GM21619 (cell line): ENCODE results near the gene MUC5AC.
"Not testable (repeated sequence)": the region's sequence is repeated elsewhere in the genome, so short reads cannot be mapped to it uniquely, and the experiment has no call there.

Experiments used
- ATAC-seq: cut with Tn5 transposase; IDR thresholded peaks from one replicate; pipeline ENCODE4 v1.9.1; 2021; ENCODE audit not compliant: unreplicated experiment

MUC5AC gene

DNA sequence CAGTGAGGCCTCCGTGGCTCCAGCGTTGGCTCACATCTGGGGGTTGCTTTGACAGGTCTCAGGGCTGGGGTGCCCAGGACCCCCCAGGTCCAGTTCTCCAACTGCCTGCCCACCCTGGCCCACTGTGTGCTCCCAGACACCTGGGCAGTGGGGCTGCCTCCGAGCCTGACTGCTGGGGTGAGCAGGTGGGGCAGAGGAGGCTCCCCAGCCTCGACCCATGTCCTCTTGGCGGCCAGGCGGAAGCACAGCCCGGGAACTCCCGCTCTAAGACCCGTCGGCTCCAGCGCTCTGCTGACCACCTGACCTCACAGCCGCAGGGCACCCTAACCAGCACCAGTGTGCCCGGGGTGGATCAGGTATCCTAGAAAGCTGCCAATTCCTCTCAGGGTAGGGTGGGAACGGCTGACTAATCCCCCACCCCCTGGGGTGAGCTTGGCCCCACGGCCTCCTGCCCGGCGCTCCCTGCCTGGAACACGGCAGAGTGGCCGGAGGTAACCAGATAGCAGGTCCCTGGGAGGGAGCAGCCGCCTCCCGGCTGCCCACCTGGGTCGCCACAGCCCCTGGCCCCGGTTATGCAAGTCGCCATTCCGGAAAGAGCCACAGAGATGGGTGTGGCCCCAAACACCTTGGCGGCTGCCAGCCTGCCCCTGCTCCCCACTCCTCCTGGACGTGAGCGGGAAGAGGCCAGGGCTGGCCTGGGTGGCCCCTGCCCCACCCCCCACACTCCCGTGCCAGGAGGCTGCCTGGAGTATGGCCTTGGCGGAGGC, 45.9 kb downstream of the MUC5AC start:
- no peak for ATAC-seq

DNA sequence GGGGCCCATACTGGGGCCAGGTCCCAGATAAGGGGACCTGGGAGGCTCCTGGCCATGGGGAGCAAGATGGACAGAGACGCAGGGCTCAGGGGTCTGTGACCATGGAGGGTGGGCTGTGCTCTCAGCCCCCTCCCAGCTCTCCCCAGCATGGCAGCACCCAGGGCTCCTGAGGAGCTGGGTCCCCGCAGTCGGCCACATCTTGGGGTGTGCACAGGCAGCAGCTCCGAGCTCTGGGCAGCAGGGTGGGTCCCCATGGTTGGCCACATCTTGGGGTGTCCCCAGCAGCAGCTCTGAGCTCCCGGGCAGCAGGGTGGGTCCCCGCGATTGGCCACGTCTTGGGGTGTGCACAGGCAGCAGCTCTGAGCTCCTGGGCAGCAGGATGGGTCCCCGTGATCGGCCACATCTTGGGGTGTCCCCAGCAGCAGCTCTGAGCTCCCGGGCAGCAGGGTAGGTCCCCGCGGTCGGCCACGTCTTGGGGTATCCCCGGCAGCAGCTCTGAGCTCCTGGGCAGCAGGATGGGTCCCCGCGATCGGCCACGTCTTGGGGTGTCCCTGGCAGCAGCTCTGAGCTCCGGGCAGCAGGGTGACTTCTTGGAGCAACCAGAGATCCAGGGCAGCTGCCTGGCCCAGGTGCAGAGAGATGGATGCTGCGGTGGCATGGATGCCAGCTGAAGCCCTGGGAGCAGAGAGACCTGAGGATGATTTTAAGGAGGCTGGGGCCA, 46.8 kb downstream of the MUC5AC start:
- ATAC-seq, result no peak

DNA sequence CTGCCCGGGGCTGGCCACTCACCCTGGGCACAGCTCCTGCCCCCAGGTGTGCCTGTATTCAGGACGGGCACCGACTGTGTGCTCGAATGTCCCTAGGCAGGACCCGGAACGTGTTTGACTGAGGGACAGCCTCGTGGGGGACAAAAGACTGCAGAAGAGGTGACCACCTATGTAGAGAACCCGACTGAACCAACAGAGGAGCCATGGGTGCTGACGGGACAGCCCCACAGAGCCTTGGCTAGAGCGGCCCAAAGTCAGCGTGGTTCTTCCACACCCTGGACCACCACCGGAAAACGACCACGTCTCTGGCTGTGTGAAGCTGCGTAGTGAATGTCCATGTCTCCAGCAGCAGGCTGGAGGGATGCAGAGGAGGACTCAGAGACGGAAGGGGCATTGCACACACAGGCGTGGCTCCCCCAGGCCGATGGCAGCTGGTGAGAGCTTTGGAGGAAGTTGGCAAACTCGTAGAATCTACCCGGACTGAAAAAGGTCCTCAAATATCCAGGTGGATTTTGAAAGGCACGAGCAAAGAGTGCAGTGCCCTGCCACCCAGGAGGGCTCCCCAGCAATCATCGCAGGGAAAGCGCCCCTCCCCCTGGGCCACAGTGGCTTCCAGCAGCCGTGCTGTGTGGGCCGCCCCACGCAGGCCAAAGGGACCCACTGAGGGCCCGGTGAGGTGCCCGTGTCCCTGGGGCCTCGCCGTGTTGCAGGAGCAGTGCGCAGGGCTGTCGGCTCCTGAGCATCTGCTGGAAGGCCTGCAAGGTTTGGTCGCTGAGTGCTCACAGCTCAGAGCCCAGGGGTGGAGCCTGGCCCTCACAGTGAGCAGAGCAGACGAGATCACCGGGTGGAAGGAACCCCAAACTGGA, 47.6 kb downstream of the MUC5AC start:
- no peak for ATAC-seq

DNA sequence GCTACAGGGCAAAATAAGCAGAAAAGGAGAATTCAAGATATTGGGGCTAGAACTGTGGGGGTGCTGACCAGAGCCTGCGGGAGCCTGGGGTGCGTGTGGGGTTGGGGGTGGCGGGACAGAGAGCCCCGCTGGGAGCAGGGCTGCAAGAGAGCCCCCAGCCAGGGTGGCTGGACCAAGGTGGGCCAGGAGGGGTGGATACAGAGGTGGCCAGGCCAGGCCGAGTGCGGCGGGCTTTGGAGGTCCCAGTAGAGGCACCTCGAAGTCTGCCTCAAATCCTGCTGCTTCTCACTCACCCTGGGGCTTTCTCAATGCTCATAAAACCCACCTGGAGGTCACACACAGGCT, 48.2 kb downstream of the MUC5AC start:
- ATAC-seq, result no peak

DNA sequence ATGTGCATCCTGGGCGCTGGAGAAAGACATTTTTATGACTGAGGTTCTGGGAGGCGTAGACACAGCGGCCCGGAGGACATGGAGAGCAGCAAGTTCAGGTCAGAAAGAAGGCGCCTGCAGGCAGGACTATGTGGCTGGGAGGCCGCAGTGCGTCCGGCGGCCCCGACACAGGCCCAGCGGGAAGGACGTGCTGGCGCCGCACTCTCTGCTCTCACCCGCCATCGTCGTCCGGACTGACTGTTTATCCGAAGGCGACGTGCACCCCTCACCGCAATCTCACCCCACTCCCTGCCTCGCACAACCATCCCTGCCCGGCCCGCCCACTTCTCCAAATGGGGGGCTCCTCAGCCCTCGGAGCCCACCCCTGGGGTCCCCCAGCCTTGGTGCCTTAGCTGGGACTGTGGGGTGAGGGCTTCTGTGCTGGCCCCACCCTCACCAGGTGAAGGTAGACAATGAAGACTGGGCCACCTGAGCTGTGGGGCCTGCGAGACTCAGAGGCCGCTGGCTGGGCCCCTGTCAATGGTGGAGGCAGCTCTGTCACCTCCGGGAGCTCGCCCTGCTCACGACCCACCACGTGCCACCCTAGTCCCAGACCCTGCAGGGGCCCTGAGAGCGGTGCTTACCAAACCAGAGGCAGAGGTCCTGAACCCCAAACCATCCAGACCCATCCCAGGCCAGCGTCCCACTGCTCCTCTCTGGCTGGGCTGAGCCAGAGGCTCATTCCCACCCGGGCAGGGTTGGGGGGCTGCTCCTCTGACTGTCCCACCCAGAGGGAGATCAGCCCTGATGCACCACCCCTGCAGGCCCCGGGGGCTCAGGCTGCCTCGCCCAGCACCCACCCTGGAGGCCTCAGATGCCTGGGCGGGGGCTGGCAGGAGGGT, 48.9 kb downstream of the MUC5AC start:
- ATAC-seq, result no peak

DNA sequence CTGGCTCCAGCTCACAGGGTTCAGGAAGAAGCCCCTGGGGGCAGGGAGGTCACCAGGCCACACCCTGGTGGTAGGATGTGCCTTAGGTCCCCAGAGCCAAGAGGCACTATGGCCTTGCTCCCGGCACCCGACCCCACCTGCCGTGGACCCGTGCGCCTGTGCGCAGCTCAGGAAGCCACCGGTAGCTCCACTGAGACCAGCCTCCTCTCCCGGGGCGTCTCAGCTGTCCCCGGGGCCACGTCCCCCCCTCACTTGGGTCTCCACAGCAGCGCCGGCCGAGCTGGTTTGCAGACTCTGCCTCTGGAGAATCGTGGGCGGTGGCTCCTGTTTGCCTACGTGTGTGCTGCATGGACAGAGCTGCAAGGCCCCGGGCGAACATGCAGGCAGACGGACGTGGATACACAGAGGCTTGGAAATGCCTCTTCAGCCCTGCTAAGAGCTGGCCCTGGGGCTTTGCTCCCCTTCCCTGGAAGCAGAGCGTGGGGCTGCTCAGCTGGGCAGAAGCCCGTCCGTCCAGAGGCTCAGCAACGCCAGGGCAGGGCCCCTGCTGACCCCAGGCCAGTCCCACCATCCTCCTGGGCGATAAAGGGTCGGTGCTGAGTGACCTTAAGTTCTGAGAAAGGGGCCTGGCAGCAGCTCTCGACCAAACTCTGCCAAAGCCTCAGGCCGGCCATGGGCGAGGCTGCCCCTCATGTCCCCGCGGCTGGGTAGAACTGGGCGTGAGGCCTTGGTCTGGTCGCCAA, 49.8 kb downstream of the MUC5AC start:
- no peak for ATAC-seq

DNA sequence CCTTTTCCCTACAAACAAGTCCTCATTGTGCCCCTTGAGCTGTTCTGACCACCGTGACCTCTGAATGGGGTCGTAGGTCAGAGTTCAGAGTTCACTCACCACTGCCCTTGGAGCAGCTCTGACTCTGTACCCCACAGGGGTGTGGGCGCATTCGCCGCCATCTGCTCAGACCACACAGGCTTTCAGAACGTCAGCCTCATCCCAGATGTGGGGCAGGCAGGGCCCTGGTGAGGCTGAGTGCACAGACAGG, 50.3 kb downstream of the MUC5AC start:
- no peak for ATAC-seq

DNA sequence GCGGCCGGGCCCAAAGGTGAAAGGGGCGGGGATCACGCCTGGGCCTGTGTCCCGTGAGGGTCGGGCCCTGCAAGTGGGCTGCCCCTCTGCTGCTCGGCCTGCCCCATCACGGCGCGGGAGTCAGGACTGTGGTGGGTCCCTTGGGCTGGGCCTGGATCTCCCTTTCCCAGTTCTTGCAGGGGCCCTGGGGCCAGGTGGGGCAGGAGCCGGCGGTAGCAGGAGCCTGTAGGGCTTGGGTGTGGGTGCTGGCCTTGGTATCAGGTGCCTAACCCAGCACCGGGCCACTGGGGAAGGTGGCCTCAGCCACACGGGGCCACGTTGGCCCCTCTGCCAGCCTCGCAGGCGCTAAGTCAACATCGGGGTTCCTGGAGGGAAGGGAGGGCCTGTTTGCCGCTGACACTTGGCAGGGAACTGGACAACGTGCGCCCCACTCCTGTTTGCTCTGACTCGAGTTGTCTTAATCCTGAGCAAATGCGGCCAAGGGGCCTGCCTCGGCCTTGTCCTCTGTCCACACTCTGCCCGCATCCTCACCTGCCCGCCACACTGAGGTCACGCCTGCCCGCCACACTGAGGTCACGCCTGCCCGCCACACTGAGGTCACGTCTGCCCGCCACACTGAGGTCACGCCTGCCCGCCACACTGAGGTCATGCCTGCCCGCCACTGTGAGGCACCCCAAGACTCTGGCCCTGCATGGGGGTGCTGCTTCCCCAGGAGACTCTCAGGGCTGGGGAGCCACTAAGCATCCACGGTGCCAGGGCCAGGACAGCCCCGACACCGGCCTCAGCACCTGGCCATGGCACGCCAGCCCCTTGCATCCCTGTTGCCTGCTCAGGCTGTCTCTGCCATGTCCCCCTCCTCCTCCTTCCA, 50.9 kb downstream of the MUC5AC start:
- ATAC-seq, result no peak

DNA sequence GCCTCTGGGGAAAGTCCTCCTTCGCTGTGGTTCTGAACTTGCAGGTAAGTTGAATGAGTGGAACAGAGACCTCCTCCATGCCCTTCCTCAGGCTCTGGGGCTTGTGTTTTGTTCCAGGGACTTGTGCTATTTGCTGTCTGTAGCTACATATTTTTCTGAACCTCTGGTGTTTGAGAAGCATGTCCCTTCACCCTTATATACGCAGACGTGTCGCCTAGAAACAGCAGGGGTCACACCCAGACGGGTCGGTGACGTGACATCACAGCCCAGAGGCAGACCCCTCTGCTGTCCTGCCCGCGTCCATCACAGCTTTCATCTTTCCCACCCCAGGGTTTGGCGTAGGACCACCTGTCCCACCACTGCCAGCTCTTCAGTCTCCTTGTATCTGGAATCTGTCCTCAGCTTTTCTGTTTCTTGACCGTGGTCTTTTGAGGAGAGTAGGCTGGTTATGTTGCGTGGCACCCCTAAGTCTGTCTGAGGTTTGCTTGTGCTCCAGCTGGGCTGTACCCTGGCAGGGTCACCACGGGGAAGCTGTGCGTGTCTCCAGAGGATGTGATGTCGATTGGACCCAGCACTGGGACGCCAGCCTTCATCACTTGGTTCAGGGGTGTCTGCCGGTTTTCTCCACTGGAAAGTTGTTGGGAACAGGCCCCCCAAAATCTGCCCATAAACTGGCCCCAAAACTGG, 51.8 kb downstream of the MUC5AC start:
- no peak for ATAC-seq

DNA sequence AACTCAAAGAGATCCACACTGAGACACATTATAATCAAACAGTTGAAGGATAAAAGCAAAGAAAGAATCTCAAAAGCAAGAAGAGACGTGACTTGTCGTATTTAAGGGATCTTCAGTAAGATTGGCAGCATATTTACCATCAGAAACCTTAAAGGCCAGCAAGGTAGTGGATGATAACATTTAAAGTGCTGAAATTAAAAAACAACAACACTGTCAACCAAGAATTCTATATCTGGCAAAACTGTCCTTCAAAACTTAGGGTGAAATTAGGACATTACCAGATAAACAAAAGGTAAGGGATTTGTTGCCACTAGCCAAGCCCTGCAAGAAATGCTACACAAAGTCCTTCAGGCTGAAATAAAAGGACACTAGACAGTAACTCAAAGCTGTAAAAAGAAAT, 54.1 kb downstream of the MUC5AC start:
- no peak for ATAC-seq

DNA sequence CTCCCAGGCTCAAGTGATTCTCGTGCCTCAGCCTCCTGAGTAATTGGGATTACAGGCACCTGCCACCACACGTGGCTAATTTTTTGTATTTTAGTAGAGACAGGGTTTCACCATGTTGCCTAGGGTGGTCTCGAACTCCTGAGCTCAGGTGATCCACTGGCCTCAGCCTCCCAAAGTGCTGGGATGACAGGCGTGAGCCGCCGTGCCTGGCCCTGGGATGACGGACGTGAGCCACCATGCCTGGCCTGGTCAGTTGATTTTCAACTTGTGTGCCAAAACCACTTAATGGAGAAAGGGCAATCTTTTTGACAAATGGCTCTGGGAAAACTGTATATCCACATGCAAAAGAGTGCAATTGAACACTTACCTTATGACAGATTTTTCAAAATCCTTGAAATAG, 58.1 kb downstream of the MUC5AC start:
- not testable (repeated sequence) for ATAC-seq

DNA sequence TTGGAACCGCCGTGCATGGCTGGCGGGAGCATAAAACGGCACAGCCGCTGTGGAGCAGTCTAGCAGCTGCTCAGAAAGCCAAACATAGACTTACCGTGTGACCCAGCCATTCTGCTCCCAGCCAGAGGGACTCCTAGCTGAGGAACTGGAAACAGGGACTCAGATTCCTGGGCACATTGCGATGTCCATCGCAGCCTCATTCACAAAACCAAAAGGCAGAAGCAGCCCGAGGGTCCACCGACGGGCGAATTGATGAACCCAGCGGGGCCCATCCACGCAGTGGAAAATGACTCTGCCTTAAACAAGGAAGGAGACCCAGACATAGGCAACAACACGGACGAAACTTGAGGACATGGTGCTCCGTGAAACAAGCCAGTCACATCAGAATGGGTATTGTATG, 59.4 kb downstream of the MUC5AC start:
- no peak for ATAC-seq

DNA sequence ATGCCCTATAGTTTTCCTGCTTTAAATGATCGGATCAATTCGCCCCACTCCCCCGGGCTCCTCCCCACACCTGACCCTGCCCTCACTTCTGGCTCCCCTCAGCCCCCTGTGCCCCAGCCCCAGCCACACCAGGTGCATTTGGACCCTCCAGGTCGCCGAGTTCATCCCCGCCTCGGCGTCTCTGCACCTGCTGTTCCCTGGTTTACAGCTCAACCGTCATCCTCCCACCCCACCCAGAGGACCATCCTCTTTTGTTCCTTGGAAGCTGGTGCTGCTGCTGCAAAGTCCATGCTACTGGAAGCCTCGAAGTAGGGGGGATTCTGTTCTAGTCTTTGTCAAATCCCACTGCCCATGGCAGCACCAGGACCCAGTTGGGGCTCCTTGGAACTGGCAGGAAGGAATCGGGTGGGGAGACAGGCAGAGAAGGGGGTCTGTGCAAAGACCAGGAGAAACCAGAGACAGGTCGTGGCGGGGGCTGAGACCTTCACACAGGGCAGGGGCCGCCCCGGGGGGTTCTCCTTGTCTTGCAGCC, 60.6 kb downstream of the MUC5AC start:
- no peak for ATAC-seq

DNA sequence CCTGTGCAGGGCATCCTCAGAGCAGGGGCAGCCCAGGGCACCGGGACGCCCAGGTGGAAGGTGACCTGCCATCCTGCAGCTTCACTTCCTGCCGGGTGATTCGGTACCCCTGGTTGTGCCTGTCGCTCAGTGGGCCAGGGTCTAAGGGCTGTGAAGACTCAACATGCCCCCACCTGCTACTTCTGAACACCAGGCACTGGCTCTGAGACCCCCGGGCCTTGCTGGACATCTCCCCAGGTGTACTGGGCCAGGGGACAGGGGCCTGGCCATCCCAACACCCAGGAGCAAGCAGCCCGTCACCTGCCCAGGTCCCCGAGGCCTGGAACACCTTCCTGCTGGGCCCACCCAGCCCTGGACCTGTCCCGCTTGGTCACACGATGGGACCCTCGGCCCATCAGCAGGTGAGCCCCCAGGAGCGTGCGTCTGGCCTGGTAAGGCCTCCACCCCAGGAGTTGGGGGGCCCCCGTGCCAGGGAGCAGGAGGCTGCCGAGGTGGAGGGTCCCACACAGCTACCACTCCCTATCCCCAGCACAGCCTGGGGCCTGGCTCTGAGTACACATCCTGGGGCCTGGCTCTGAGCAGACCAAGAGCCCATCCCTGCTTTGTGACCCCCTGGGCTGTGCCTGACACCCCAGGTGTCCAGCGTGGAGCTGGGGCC, 61.2 kb downstream of the MUC5AC start:
- no peak for ATAC-seq

DNA sequence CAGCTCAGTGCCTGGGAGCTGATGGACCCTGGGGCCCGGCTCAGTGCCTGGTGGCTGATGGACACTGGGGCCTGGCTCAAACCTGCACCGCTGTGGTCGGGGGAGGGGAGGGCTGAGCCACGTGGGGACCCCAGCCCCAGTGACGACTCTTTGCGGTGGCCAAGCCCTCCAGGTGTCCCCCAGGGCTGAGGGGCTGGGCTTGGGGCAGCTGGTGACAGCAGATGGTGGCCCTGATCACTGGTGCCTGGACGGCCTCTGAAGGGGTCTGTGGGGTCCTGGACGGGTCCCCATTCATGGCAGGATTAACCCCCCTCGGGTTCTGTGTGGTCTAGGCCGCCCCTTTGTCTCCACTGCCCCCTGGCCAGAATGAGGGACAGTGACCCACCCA, 61.7 kb downstream of the MUC5AC start:
- no peak for ATAC-seq

DNA sequence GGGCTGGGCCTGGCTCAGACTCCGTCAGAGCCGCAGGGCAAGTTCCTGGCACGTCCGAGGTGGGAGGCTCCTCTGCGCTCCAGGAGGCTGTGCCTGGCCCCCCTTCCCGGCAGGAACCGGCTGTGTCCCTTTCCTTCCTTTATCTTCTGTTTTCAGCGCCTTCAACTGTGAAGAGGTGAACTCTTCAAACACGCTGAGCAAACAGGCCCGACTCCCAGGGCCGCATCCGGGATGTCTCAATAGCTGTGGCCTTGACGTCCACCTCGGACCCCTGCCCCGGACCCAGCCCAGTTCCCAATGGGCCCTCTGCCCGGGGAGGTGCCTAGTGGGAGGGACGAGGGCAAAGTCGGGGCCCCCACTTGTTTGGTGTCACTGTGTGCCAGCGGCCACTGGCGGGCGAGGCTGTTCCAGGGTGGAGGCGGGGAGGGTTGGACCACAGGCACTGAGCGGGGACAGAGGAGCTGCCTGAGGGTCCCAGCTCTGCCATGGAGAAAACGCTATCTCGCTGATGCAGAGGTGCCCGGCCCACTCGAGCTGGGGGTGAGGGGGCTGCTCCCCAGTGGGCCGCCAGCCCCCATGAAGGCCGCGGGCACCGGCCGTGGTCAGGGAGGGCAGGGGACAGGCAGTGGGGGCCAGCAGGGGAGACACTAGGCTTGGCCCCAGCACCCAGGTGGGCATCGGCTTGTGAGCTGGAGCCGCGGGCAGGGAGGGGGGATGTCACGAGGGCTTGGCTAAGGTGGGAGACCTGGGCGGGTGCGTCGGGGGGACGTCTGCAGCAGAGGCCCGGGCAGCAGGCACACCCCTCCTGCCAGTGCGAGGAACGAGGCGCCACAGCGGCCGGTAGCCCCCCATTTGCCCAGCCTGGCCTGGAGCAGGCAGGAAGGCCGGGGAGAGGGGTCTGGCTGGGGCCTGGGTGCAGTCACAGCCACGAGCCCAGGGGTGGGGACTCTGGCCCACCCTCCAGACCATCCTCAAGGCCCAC, 62.4 kb downstream of the MUC5AC start:
- no peak for ATAC-seq
